ENCODE data around the gene GJB2.
A peak's percentile ranks its signal among the peaks of the same experiment; 100 is the strongest.
"Not testable (repeated sequence)": the region's sequence is repeated elsewhere in the genome, so short reads cannot be mapped to it uniquely, and the experiment has no call there.

Gene GJB2

GRCh38 chr13:20160306-20161274, 32.1 kb downstream of the GJB2 start, which contains the start of gene GJA3:
TSS of gene GJA3 (minus strand) at chr13:20161052. CDS start at chr13:20143288, 17,764 bp downstream.
- Histone ChIP-seq H3K27me3 (ENCODE audit: control insufficient read depth, insufficient read depth, low read length) (peaks cover 62% of the 10 kb centered on the region), H3K9me3 (replicated peaks; ENCODE audit: low read length) (no peaks in the 10 kb centered on the region), H3K4me2 (ENCODE audit: low read length) (peak within 1 kb of the TSS; percentile 89), H3K4me1 (ENCODE audit: control insufficient read depth, insufficient read depth, low read length) (peaks cover 21% of the 10 kb centered on the region), H3K4me3 (ENCODE audit: low read length) (peak within 1 kb of the TSS; percentile 66), H3K36me3 (ENCODE audit: insufficient read depth, low read length) (no peaks in the 10 kb centered on the region), H3K9ac (ENCODE audit: low read depth, low read length) (peak within 1 kb of the TSS; percentile 35)

- peaks cover 19% of the 10 kb centered on the region for H3K4me1 ChIP-seq (ENCODE audit: control insufficient read depth, insufficient read depth, low read length)
- no peaks in the 10 kb centered on the region for H3K9me3 ChIP-seq (replicated peaks; ENCODE audit: low read length)
- H3K9ac ChIP-seq (ENCODE audit: low read depth, low read length) = no peak overlapping the region
- peaks cover 63% of the 10 kb centered on the region for H3K27me3 ChIP-seq (ENCODE audit: control insufficient read depth, insufficient read depth, low read length)
- peak overlapping the region; percentile 89 for H3K4me2 ChIP-seq (ENCODE audit: low read length)
- H3K4me3 ChIP-seq (ENCODE audit: low read length) = peak overlapping the region; percentile 66
- H3K36me3 ChIP-seq (ENCODE audit: insufficient read depth, low read length) = no peaks in the 10 kb centered on the region
Observed at GRCh38 chr13:20159646-20160305, 33.0 kb downstream of the GJB2 start.

GRCh38 chr13:20157151-20157796, 35.5 kb downstream of the GJB2 start:
- peaks cover 80% of the 10 kb centered on the region for H3K27me3 ChIP-seq (ENCODE audit: control insufficient read depth, insufficient read depth, low read length)
- H3K4me2 ChIP-seq (ENCODE audit: low read length) = no peak overlapping the region

GRCh38 chr13:20156702-20157101, 36.0 kb downstream of the GJB2 start:
- Histone ChIP-seq H3K4me2 (ENCODE audit: low read length) (no peak overlapping the region), H3K4me3 (ENCODE audit: low read length) (no peak overlapping the region), H3K9ac (ENCODE audit: low read depth, low read length) (no peak overlapping the region), H3K27me3 (ENCODE audit: control insufficient read depth, insufficient read depth, low read length) (peaks cover 76% of the 10 kb centered on the region), H3K9me3 (replicated peaks; ENCODE audit: low read length) (no peaks in the 10 kb centered on the region), H3K36me3 (ENCODE audit: insufficient read depth, low read length) (no peaks in the 10 kb centered on the region), H3K4me1 (ENCODE audit: control insufficient read depth, insufficient read depth, low read length) (peaks cover 19% of the 10 kb centered on the region)

More at GRCh38 chr13:20157151-20157796, 35.5 kb downstream of the GJB2 start:
- Histone ChIP-seq H3K36me3 (ENCODE audit: insufficient read depth, low read length) (no peaks in the 10 kb centered on the region), H3K9ac (ENCODE audit: low read depth, low read length) (no peak overlapping the region), H3K4me1 (ENCODE audit: control insufficient read depth, insufficient read depth, low read length) (peaks cover 19% of the 10 kb centered on the region), H3K4me3 (ENCODE audit: low read length) (no peak overlapping the region), H3K9me3 (replicated peaks; ENCODE audit: low read length) (no peaks in the 10 kb centered on the region)

- H3K27me3 ChIP-seq (ENCODE audit: control insufficient read depth, insufficient read depth, low read length) = peaks cover 78% of the 10 kb centered on the region
- H3K4me1 ChIP-seq (ENCODE audit: control insufficient read depth, insufficient read depth, low read length); H3K9me3 ChIP-seq (replicated peaks; ENCODE audit: low read length); H3K4me3 ChIP-seq (ENCODE audit: low read length); H3K36me3 ChIP-seq (ENCODE audit: insufficient read depth, low read length); H3K4me2 ChIP-seq (ENCODE audit: low read length); H3K9ac ChIP-seq (ENCODE audit: low read depth, low read length): not testable (repeated sequence)
Observed at GRCh38 chr13:20153290-20153689, 39.4 kb downstream of the GJB2 start.

- Histone ChIP-seq H3K27me3 (ENCODE audit: control insufficient read depth, insufficient read depth, low read length) (peaks cover 78% of the 10 kb centered on the region), H3K36me3 (ENCODE audit: insufficient read depth, low read length) (no peaks in the 10 kb centered on the region), H3K9ac (ENCODE audit: low read depth, low read length) (no peak overlapping the region), H3K4me2 (ENCODE audit: low read length) (no peak overlapping the region), H3K4me3 (ENCODE audit: low read length) (no peak overlapping the region), H3K9me3 (replicated peaks; ENCODE audit: low read length) (no peaks in the 10 kb centered on the region), H3K4me1 (ENCODE audit: control insufficient read depth, insufficient read depth, low read length) (no peaks in the 10 kb centered on the region)
Observed at GRCh38 chr13:20151612-20152011, 41.1 kb downstream of the GJB2 start.

GRCh38 chr13:20151016-20151415, 41.7 kb downstream of the GJB2 start:
- Histone ChIP-seq H3K27me3 (ENCODE audit: control insufficient read depth, insufficient read depth, low read length) (peaks cover 79% of the 10 kb centered on the region), H3K4me1 (ENCODE audit: control insufficient read depth, insufficient read depth, low read length) (no peaks in the 10 kb centered on the region), H3K9me3 (replicated peaks; ENCODE audit: low read length) (no peaks in the 10 kb centered on the region), H3K4me3 (ENCODE audit: low read length) (no peak overlapping the region), H3K4me2 (ENCODE audit: low read length) (no peak overlapping the region), H3K9ac (ENCODE audit: low read depth, low read length) (no peak overlapping the region), H3K36me3 (ENCODE audit: insufficient read depth, low read length) (no peaks in the 10 kb centered on the region)

- Histone ChIP-seq H3K4me3 (ENCODE audit: low read length) (no peak overlapping the region), H3K36me3 (ENCODE audit: insufficient read depth, low read length) (no peaks in the 10 kb centered on the region), H3K4me2 (ENCODE audit: low read length) (no peak overlapping the region), H3K9ac (ENCODE audit: low read depth, low read length) (no peak overlapping the region), H3K27me3 (ENCODE audit: control insufficient read depth, insufficient read depth, low read length) (peaks cover 82% of the 10 kb centered on the region), H3K9me3 (replicated peaks; ENCODE audit: low read length) (no peaks in the 10 kb centered on the region), H3K4me1 (ENCODE audit: control insufficient read depth, insufficient read depth, low read length) (no peaks in the 10 kb centered on the region)
Observed at GRCh38 chr13:20150561-20150960, 42.2 kb downstream of the GJB2 start.

- H3K9ac ChIP-seq (ENCODE audit: low read depth, low read length) = no peak overlapping the region
- H3K27me3 ChIP-seq (ENCODE audit: control insufficient read depth, insufficient read depth, low read length) = peaks cover 81% of the 10 kb centered on the region
- H3K4me3 ChIP-seq (ENCODE audit: low read length) = no peak overlapping the region
- H3K4me1 ChIP-seq (ENCODE audit: control insufficient read depth, insufficient read depth, low read length) = no peaks in the 10 kb centered on the region
- H3K36me3 ChIP-seq (ENCODE audit: insufficient read depth, low read length) = no peaks in the 10 kb centered on the region
- no peak overlapping the region for H3K4me2 ChIP-seq (ENCODE audit: low read length)
- H3K9me3 ChIP-seq (replicated peaks; ENCODE audit: low read length) = no peaks in the 10 kb centered on the region
Observed at GRCh38 chr13:20149762-20150161, 43.0 kb downstream of the GJB2 start.

GRCh38 chr13:20148501-20149183, 44.1 kb downstream of the GJB2 start:
- H3K4me1 ChIP-seq (ENCODE audit: control insufficient read depth, insufficient read depth, low read length) = no peaks in the 10 kb centered on the region
- no peak overlapping the region for H3K9ac ChIP-seq (ENCODE audit: low read depth, low read length)
- H3K9me3 ChIP-seq (replicated peaks; ENCODE audit: low read length) = no peaks in the 10 kb centered on the region
- no peaks in the 10 kb centered on the region for H3K36me3 ChIP-seq (ENCODE audit: insufficient read depth, low read length)
- H3K4me2 ChIP-seq (ENCODE audit: low read length) = no peak overlapping the region
- H3K27me3 ChIP-seq (ENCODE audit: control insufficient read depth, insufficient read depth, low read length) = peaks cover 81% of the 10 kb centered on the region
- H3K4me3 ChIP-seq (ENCODE audit: low read length) = no peak overlapping the region

- Histone ChIP-seq H3K36me3 (ENCODE audit: insufficient read depth, low read length) (no peaks in the 10 kb centered on the region), H3K4me1 (ENCODE audit: control insufficient read depth, insufficient read depth, low read length) (no peaks in the 10 kb centered on the region), H3K27me3 (ENCODE audit: control insufficient read depth, insufficient read depth, low read length) (peaks cover 92% of the 10 kb centered on the region), H3K9me3 (replicated peaks; ENCODE audit: low read length) (no peaks in the 10 kb centered on the region), H3K4me2 (ENCODE audit: low read length) (no peak overlapping the region), H3K9ac (ENCODE audit: low read depth, low read length) (no peak overlapping the region), H3K4me3 (ENCODE audit: low read length) (no peak overlapping the region)
Observed at GRCh38 chr13:20146381-20146780, 46.4 kb downstream of the GJB2 start.
